Measurements from ENCODE around the gene SYNGAP1. TPM values are rescaled to one million over a fixed set of nuclear protein-coding genes. Genes with fewer than 3 reads are reported as not detected.

SYNGAP1 gene
- total RNA-seq, 4 donors from 2014 or later: 4.9 to 37.2 (median 11.1) TPM

- intact Hi-C loops (cut with DNase I; ENCODE audit: low total_unique reads) (no loop called here), in situ Hi-C loops (cut with MboI; ENCODE audit: low pct_ligation_motif_present in 1 of 4, low pct_unique_long_range_greater_than_20kb in 1 of 4, low sequenced_read_pairs in 3 of 4) (no loop called here)
- H3K36me3 ChIP-seq: no peaks in the 10 kb centered on the region
- no peak overlapping the region for H3K27ac ChIP-seq
- H3K27me3 ChIP-seq: no peaks in the 10 kb centered on the region
- no peak for TF ChIP-seq EP300 (IDR thresholded peaks at IDR 0.05; ENCODE audit: low read depth)
- TF ChIP-seq POLR2A (IDR thresholded peaks at IDR 0.05): no peak
- no peak for TF ChIP-seq POLR2AphosphoS5 (IDR thresholded peaks at IDR 0.05)
- no peak for TF ChIP-seq CTCF (IDR thresholded peaks at IDR 0.05)
- no peaks in the 10 kb centered on the region for H3K9me3 ChIP-seq
- no peaks in the 10 kb centered on the region for H3K4me1 ChIP-seq
- DNase-seq: no peak
- no peak overlapping the region for H3K4me3 ChIP-seq
Measured at GRCh38 chr6:33504486-33504885, 84.6 kb downstream of the SYNGAP1 start.

Small RNA genes lying within 50 kb of the gene (small RNA-seq; reads per million reads assigned to genes)
- 0 reads per million in 4 donors for gene RPL35AP4
- gene ZBTB9: 0 reads per million in 4 donors

Other genes with a start within 250 kb of the SYNGAP1 start
- gene COL11A2, start 227.6 kb upstream of the SYNGAP1 start, total RNA-seq: under 1 TPM in 3 of 4 donors, not detected in 1; 0.14 to 0.79 (median 0.75) TPM
- 10 to 100 TPM; 26.9 to 31.9 (median 29.4) TPM for gene RXRB, start 219.4 kb upstream of the SYNGAP1 start, total RNA-seq
- gene SLC39A7, start 219.2 kb upstream of the SYNGAP1 start, total RNA-seq: 10 to 100 TPM; 38.2 to 99.9 (median 60.5) TPM
- gene HSD17B8, start 215.4 kb upstream of the SYNGAP1 start, total RNA-seq: 10 to 100 TPM; 34.3 to 65.7 (median 43.1) TPM
- gene RING1, start 211.6 kb upstream of the SYNGAP1 start, total RNA-seq: 10 to 100 TPM; 10.8 to 29.9 (median 19.9) TPM
- 10 to 100 TPM; 52.4 to 93.3 (median 63.4) TPM for gene VPS52, start 148.2 kb upstream of the SYNGAP1 start, total RNA-seq
- 1,000 to 10,000 TPM in 2 of 4 donors, 100 to 1,000 TPM in 2; 773 to 2,238 (median 1,359) TPM for gene RPS18, start 148.0 kb upstream of the SYNGAP1 start, total RNA-seq
- 10 to 100 TPM; 39.4 to 49.0 (median 41.8) TPM for gene B3GALT4, start 142.9 kb upstream of the SYNGAP1 start, total RNA-seq
- 10 to 100 TPM; 25.0 to 87.2 (median 55.8) TPM for gene WDR46, start 130.8 kb upstream of the SYNGAP1 start, total RNA-seq
- 10 to 100 TPM in 3 of 4 donors, not detected in 1; 23.6 to 39.8 (median 28.1) TPM for gene PFDN6, start 130.5 kb upstream of the SYNGAP1 start, total RNA-seq
- gene RGL2, start 121.1 kb upstream of the SYNGAP1 start, total RNA-seq: 10 to 100 TPM; 21.3 to 70.3 (median 25.8) TPM
- gene TAPBP, start 106.0 kb upstream of the SYNGAP1 start, total RNA-seq: 100 to 1,000 TPM; 175 to 423 (median 217) TPM
- 10 to 100 TPM; 10.1 to 31.8 (median 17.2) TPM for gene ZBTB22, start 102.3 kb upstream of the SYNGAP1 start, total RNA-seq
- gene DAXX, start 97.1 kb upstream of the SYNGAP1 start, total RNA-seq: 100 to 1,000 TPM in 1 of 4 donors, 10 to 100 TPM in 3; 40.7 to 302 (median 52.6) TPM
- gene KIFC1, start 28.2 kb upstream of the SYNGAP1 start, total RNA-seq: 10 to 100 TPM in 1 of 4 donors, 1 to 10 TPM in 3; 2.6 to 51.5 (median 5.8) TPM
- gene PHF1, start 9.1 kb upstream of the SYNGAP1 start, total RNA-seq: 100 to 1,000 TPM in 1 of 4 donors, 10 to 100 TPM in 3; 47.8 to 110 (median 48.4) TPM
- 100 to 1,000 TPM in 2 of 4 donors, 10 to 100 TPM in 2; 18.9 to 134 (median 91.3) TPM for gene CUTA, start 2.0 kb upstream of the SYNGAP1 start, total RNA-seq
- gene ZBTB9, start 34.5 kb downstream of the SYNGAP1 start, total RNA-seq: 1 to 10 TPM in 2 of 4 donors, not detected in 2; 2.2 to 3.2 TPM
- gene BAK1, start 160.2 kb downstream of the SYNGAP1 start, total RNA-seq: 100 to 1,000 TPM in 1 of 4 donors, 10 to 100 TPM in 3; 52.2 to 134 (median 59.5) TPM
- 100 to 1,000 TPM; 105 to 262 (median 124) TPM for gene ITPR3, start 201.3 kb downstream of the SYNGAP1 start, total RNA-seq